HL-60 (cell line): ENCODE data around the gene SFT2D1.

Experiments
- DNase-seq, 2 experiments: peaks; one replicate each; pipeline ENCODE4 v3.0.0-alpha.2; 2010 to 2020; ENCODE audit warnings: low read depth in 1 of 2, low spot score in 1 of 2
- H3K27ac ChIP-seq: fragments of 250-450 bp; sonication (Bioruptor Pico); replicated peaks from 2 replicates; pipeline ENCODE4 v1.5.1; 2020; ENCODE audit warnings: mild to moderate bottlenecking, moderate library complexity
- H3K27me3 ChIP-seq: fragments of 250-450 bp; sonication (Bioruptor Pico); 2 replicates; pipeline ENCODE4 v1.5.1; 2021; ENCODE audit warnings: mild to moderate bottlenecking, moderate library complexity; ENCODE audit not compliant: insufficient read depth, poor library complexity, severe bottlenecking
- H3K4me3 ChIP-seq: replicated peaks from 2 replicates; pipeline ENCODE4 v1.5.1; 2011; ENCODE audit warnings: mild to moderate bottlenecking, control low read depth, low read length; ENCODE audit not compliant: insufficient read depth
- GABPA ChIP-seq: IDR thresholded peaks from 2 replicates; pipeline ENCODE4 v1.6.1; 2012; ENCODE audit warnings: low read depth
- POLR2AphosphoS5 ChIP-seq: IDR thresholded peaks from 2 replicates; pipeline ENCODE4 v1.6.1; 2012; ENCODE audit warnings: low read depth
- SPI1 ChIP-seq: IDR thresholded peaks from 2 replicates; pipeline ENCODE4 v1.6.1; 2012; ENCODE audit warnings: low read depth, mild to moderate bottlenecking, borderline replicate concordance
- TF ChIP-seq, protein P1 (sequence below): IDR thresholded peaks from 2 replicates; pipeline ENCODE4 v1.6.1; 2012; ENCODE audit warnings: low read depth; ENCODE audit not compliant: insufficient replicate concordance
- TF ChIP-seq, protein P2 (sequence below): IDR thresholded peaks from one replicate; pipeline ENCODE4 v1.5.1; 2011; ENCODE audit warnings: low read length, control low read depth, inconsistent platforms; ENCODE audit not compliant: insufficient read depth

The SFT2D1 gene

DNA sequence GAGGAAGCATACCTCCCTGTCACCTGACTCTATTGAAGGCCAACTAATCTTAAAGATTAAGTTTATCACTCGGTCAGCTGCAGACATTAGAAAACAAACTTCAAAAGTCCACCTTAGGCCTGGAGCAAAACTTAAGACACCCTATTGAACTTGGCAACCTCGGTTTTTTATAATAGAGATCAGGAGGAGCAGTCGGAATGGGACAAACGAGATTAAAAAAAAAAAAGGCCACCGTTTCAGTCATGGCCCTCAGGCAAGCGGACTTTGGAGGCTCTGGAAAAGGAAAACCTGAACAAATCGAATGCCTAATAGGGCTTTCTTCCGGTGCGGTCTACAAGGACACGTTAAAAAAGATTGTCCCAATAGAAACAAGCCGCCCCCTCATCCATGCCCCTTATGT lies 26.9 kb downstream of the SFT2D1 start:
- DNase-seq = no peak

DNA sequence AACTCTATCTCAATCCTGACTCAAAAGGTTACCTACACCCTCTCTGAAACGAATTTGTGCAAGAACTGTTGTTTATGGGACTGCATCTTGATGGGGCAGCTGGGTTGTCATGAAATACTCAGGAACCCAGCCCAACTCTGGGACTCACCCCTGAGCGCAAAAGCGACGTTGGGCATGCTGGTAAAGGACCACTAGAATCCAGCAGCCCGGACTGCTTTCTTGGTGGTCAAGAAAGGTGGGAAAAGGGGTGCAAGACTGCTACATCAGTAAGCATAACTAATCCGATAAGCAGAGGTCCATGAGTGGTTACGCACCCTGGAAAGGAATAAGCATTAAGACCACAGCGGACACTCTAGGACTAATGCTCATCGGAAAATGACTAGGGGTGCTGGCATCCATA lies 27.9 kb downstream of the SFT2D1 start:
- H3K27me3 ChIP-seq = peaks cover 2% of the 10 kb centered on the region
- TF ChIP-seq SPI1 (no peak), POLR2AphosphoS5 (no peak), GABPA (no peak)
- TF ChIP-seq, protein P1, sequence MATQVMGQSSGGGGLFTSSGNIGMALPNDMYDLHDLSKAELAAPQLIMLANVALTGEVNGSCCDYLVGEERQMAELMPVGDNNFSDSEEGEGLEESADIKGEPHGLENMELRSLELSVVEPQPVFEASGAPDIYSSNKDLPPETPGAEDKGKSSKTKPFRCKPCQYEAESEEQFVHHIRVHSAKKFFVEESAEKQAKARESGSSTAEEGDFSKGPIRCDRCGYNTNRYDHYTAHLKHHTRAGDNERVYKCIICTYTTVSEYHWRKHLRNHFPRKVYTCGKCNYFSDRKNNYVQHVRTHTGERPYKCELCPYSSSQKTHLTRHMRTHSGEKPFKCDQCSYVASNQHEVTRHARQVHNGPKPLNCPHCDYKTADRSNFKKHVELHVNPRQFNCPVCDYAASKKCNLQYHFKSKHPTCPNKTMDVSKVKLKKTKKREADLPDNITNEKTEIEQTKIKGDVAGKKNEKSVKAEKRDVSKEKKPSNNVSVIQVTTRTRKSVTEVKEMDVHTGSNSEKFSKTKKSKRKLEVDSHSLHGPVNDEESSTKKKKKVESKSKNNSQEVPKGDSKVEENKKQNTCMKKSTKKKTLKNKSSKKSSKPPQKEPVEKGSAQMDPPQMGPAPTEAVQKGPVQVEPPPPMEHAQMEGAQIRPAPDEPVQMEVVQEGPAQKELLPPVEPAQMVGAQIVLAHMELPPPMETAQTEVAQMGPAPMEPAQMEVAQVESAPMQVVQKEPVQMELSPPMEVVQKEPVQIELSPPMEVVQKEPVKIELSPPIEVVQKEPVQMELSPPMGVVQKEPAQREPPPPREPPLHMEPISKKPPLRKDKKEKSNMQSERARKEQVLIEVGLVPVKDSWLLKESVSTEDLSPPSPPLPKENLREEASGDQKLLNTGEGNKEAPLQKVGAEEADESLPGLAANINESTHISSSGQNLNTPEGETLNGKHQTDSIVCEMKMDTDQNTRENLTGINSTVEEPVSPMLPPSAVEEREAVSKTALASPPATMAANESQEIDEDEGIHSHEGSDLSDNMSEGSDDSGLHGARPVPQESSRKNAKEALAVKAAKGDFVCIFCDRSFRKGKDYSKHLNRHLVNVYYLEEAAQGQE = no peak
- no peak for DNase-seq
- H3K4me3 ChIP-seq = no peak overlapping the region
- H3K27ac ChIP-seq = no peak overlapping the region

More for the DNA sequence above, 26.9 kb downstream of the SFT2D1 start:
- Histone ChIP-seq H3K27ac (no peak overlapping the region), H3K27me3 (no peaks in the 10 kb centered on the region), H3K4me3 (no peak overlapping the region)
- TF ChIP-seq GABPA (no peak), SPI1 (no peak), POLR2AphosphoS5 (no peak)
- TF ChIP-seq, protein P2, sequence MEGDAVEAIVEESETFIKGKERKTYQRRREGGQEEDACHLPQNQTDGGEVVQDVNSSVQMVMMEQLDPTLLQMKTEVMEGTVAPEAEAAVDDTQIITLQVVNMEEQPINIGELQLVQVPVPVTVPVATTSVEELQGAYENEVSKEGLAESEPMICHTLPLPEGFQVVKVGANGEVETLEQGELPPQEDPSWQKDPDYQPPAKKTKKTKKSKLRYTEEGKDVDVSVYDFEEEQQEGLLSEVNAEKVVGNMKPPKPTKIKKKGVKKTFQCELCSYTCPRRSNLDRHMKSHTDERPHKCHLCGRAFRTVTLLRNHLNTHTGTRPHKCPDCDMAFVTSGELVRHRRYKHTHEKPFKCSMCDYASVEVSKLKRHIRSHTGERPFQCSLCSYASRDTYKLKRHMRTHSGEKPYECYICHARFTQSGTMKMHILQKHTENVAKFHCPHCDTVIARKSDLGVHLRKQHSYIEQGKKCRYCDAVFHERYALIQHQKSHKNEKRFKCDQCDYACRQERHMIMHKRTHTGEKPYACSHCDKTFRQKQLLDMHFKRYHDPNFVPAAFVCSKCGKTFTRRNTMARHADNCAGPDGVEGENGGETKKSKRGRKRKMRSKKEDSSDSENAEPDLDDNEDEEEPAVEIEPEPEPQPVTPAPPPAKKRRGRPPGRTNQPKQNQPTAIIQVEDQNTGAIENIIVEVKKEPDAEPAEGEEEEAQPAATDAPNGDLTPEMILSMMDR = no peak
- TF ChIP-seq, protein P1 = no peak

DNA sequence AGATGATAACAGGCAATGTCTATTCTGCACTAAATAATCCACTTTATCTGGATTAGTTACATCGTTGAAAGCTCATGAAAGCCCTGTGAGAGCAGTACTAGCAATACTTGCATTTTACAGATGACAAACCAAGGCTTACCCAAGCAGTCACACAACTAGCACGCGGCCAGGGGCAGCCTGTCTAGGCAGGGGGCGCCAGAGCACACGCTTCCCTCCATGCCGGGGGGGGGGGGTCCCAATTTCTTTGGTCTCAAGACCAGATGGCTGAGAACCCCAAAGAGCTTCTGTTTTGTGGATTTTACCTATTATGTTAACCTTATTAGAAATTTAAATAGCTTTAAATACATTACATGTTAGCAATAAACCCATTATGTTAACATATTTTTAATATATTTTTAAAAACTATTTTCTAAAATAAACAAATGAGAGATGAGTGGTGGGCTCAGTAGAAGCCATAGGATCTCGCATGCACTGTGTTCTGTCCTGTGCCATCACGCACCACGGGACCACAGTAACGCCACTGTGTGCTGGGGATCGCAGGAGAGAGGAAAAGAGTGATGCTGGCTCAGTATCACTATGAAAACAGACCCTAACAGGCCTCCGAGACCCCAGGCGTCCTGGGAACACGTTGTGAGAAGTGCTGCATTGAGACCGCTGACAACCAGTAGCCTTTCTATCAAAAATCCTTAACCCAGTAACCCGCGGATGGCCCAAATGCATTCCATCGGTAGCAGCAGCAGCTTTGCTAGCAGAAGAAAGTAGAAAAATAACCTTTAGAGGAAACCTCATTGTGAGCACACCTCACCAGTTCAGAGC lies 28.9 kb downstream of the SFT2D1 start:
- TF ChIP-seq, protein P2 = peak; percentile 31
- no peak for TF ChIP-seq SPI1
- TF ChIP-seq POLR2AphosphoS5 = no peak
- TF ChIP-seq GABPA = no peak
- TF ChIP-seq, protein P1 = no peak
- Histone ChIP-seq H3K27ac (no peak overlapping the region), H3K27me3 (peaks cover 12% of the 10 kb centered on the region), H3K4me3 (no peak overlapping the region)
- peak in 1 of 2 experiments; percentile 53 for DNase-seq
